Measurements from ENCODE around the gene SAMD14. TPM values are rescaled to one million over a fixed set of nuclear protein-coding genes. Genes with fewer than 3 reads are reported as not detected.

SAMD14 gene
- polyA plus RNA-seq, 2 of the 4 experiments (the other 2 are of a cell fraction) = 0.12 to 0.75 TPM

GRCh38 chr17:50157891-50158290 lies 27.9 kb upstream of the SAMD14 start:
- no peak for TF ChIP-seq BHLHE40 (IDR thresholded peaks at IDR 0.05; ENCODE audit: low read depth, low read length)
- TF ChIP-seq POLR2A (IDR thresholded peaks at IDR 0.05; ENCODE audit: low read length) = no peak
- no peak for TF ChIP-seq PBX3 (IDR thresholded peaks at IDR 0.05)
- TF ChIP-seq MAX (IDR thresholded peaks at IDR 0.05) = no peak
- TF ChIP-seq MYC (IDR thresholded peaks at IDR 0.05; ENCODE audit: borderline replicate concordance, low read length) = no peak
- TF ChIP-seq CBX8 (IDR thresholded peaks at IDR 0.05) = no peak
- no peak for TF ChIP-seq NPAS2 (CRISPR knock-in tag; IDR thresholded peaks at IDR 0.05; ENCODE audit: borderline replicate concordance)
- no peak for TF ChIP-seq FOSL2 (IDR thresholded peaks at IDR 0.05)
- no peak for TF ChIP-seq FOSL2 (CRISPR knock-in tag; IDR thresholded peaks at IDR 0.05)
- no peak for TF ChIP-seq EP300 (IDR thresholded peaks at IDR 0.05)
- TF ChIP-seq HEYL (CRISPR knock-in tag; IDR thresholded peaks at IDR 0.05) = no peak
- TF ChIP-seq EHMT2 (IDR thresholded peaks at IDR 0.05; ENCODE audit: low read depth) = no peak
- no peak for TF ChIP-seq HOXB5 (CRISPR knock-in tag; IDR thresholded peaks at IDR 0.05)
- TF ChIP-seq HOXB13 (CRISPR knock-in tag; IDR thresholded peaks at IDR 0.05; ENCODE audit: low read depth) = no peak
- no peak for TF ChIP-seq SREBF2 (IDR thresholded peaks at IDR 0.05)
- ATAC-seq (no peak), FAIRE-seq (no peak), DNase-seq (ENCODE audit: low read depth in 1 of 2, low spot score in 1 of 2) (no peak)
- no peak overlapping the region for H3K4me2 ChIP-seq
- no peaks in the 10 kb centered on the region for H3K9me3 ChIP-seq
- ChIA-PET POLR2A (no interaction called here), CTCF (interaction anchor here (0.9 to 60.2 kb wide), 7 partner anchors 11 to 70 kb away, joined by 5 to 1356 read pairs (median 8); partner anchors contain the start of genes COL1A1, PDK2 and SGCA)
- 69% methylated on average over 4 of the region's 4 CpGs for WGBS (ENCODE audit: missing lambda C conversion rate)
- H3K27ac ChIP-seq = no peak overlapping the region
- H3K4me3 ChIP-seq = no peak overlapping the region
- peaks cover 28% of the 10 kb centered on the region for H3K4me1 ChIP-seq

- TF ChIP-seq CBX2 (IDR thresholded peaks at IDR 0.05; ENCODE audit: borderline replicate concordance, low read depth) = no peak
- no peak for TF ChIP-seq GATA3 (IDR thresholded peaks at IDR 0.05; ENCODE audit: borderline replicate concordance)
- TF ChIP-seq HDAC2 (IDR thresholded peaks at IDR 0.05) = no peak
- TF ChIP-seq HEYL (CRISPR knock-in tag; IDR thresholded peaks at IDR 0.05) = no peak
- no peak for TF ChIP-seq RNF2 (IDR thresholded peaks at IDR 0.05; ENCODE audit: borderline replicate concordance, low read depth)
- no peak for TF ChIP-seq ELK1 (IDR thresholded peaks at IDR 0.05; ENCODE audit: low read depth, low read length)
- no peak for TF ChIP-seq MAFK (IDR thresholded peaks at IDR 0.05; ENCODE audit: partially characterized antibody)
- DNase-seq (ENCODE audit: low read depth in 1 of 2, low spot score in 1 of 2) (no peak), FAIRE-seq (no peak), ATAC-seq (no peak)
- Histone ChIP-seq H3K4me3 (no peak overlapping the region), H3K27ac (peak overlapping the region in 1 of 2 experiments; percentile 96; a peak in 3 of 6 replicates), H3K4me2 (peak overlapping the region; percentile 6; the same call in 1 of the 3 replicates), H3K9me3 (no peaks in the 10 kb centered on the region), H3K4me1 (peaks cover 26% of the 10 kb centered on the region)
- 77% methylated on average over 8 of the region's 8 CpGs for WGBS (ENCODE audit: missing lambda C conversion rate)
- POLR2A ChIA-PET = no interaction called here
- CTCF ChIA-PET = interaction anchor here (0.8 to 60.2 kb wide), 7 partner anchors 9 to 242 kb away, joined by 3 to 1356 read pairs (median 9); partner anchors contain the start of genes LRRC59, PDK2 and SGCA
Observed at GRCh38 chr17:50155115-50155819, 25.3 kb upstream of the SAMD14 start.

- Histone ChIP-seq H3K9me3 (no peaks in the 10 kb centered on the region), H3K4me3 (no peak overlapping the region), H3K27ac (peak overlapping the region in 1 of 2 experiments; percentile 96; a peak in 3 of 6 replicates), H3K4me2 (peak overlapping the region; percentile 6; the same call in 1 of the 3 replicates), H3K4me1 (peaks cover 26% of the 10 kb centered on the region)
- TF ChIP-seq BCL3 (IDR thresholded peaks at IDR 0.05) = no peak
- no peak for TF ChIP-seq ZFP36 (IDR thresholded peaks at IDR 0.05; ENCODE audit: borderline replicate concordance, partially characterized antibody)
- no peak for TF ChIP-seq POLR2AphosphoS2 (conservative IDR thresholded peaks at IDR 0.05; ENCODE audit: low read length)
- TF ChIP-seq HDAC2 (IDR thresholded peaks at IDR 0.05) = no peak
- no peak for TF ChIP-seq CBX2 (IDR thresholded peaks at IDR 0.05; ENCODE audit: borderline replicate concordance, low read depth)
- no peak for TF ChIP-seq ZC3H11A (IDR thresholded peaks at IDR 0.05)
- TF ChIP-seq PBX3 (IDR thresholded peaks at IDR 0.05) = no peak
- TF ChIP-seq NFE2L2 (conservative IDR thresholded peaks at IDR 0.05; ENCODE audit: low read length) = no peak
- TF ChIP-seq HOXA7 (CRISPR knock-in tag; IDR thresholded peaks at IDR 0.05) = no peak
- no peak for TF ChIP-seq RFX5 (IDR thresholded peaks at IDR 0.05)
- TF ChIP-seq ELK1 (IDR thresholded peaks at IDR 0.05; ENCODE audit: low read depth, low read length) = no peak
- TF ChIP-seq ESRRA (IDR thresholded peaks at IDR 0.05; ENCODE audit: borderline replicate concordance, low read length) = no peak
- ATAC-seq (no peak), DNase-seq (ENCODE audit: low read depth in 1 of 2, low spot score in 1 of 2) (no peak), FAIRE-seq (no peak)
- 55% methylated on average over 1 of the region's 1 CpG for WGBS (ENCODE audit: missing lambda C conversion rate)
- ChIA-PET CTCF (interaction anchor here (1.1 to 60.2 kb wide), 6 partner anchors 9 to 142 kb away, joined by 3 to 1356 read pairs (median 26); partner anchors contain the start of genes PDK2 and SGCA), POLR2A (interaction anchor here (0.5 kb wide), 1 partner anchor 94 kb away, joined by 3 read pairs; no protein-coding TSS in a partner anchor)
Observed at GRCh38 chr17:50154604-50155003, 24.6 kb upstream of the SAMD14 start.

Data from A549 (cell line).